GM23338 (cell line): ENCODE results near the gene COL4A2. TPM values are rescaled to one million over a fixed set of nuclear protein-coding genes. Genes with fewer than 3 reads are reported as not detected.

ENCODE experiments used
- ATAC-seq: fragments of 200-7000 bp; cut with Tn5 transposase; 3 replicates; pipeline ENCODE4 v1.9.1; 2020
- DNase-seq: peaks from one replicate; pipeline ENCODE4 v3.0.0-alpha.2; 2015; ENCODE audit warnings: low spot score
- H2AFZ ChIP-seq: fragments of 200-600 bp; sonication (generic); 2 replicates; pipeline ENCODE4 v1.8.0; 2016; ENCODE audit warnings: antibody characterized with exemption, mild to moderate bottlenecking, moderate library complexity
- H3F3A ChIP-seq: fragments of 200-600 bp; sonication (generic); replicated peaks from 2 replicates; pipeline ENCODE4 v1.8.0; 2017; ENCODE audit warnings: antibody characterized with exemption, mixed run types, low read depth
- H3K27ac ChIP-seq: fragments of 200-600 bp; sonication (generic); 2 replicates; pipeline ENCODE4 v1.6.1; 2016; ENCODE audit warnings: low read depth
- H3K27me3 ChIP-seq: fragments of 200-600 bp; sonication (generic); 2 replicates; pipeline ENCODE4 v1.8.0; 2016; ENCODE audit warnings: mild to moderate bottlenecking, mixed run types, moderate library complexity; ENCODE audit not compliant: insufficient read depth
- H3K36me3 ChIP-seq: fragments of 200-600 bp; sonication (generic); 2 replicates; pipeline ENCODE4 v1.8.0; 2016; ENCODE audit warnings: mild to moderate bottlenecking; ENCODE audit not compliant: insufficient read depth
- H3K4me1 ChIP-seq: fragments of 200-600 bp; sonication (generic); 2 replicates; pipeline ENCODE4 v1.8.0; 2016; ENCODE audit warnings: mild to moderate bottlenecking, moderate library complexity; ENCODE audit not compliant: insufficient read depth
- H3K4me2 ChIP-seq: fragments of 200-600 bp; sonication (generic); 2 replicates; pipeline ENCODE4 v1.7.1; 2017; ENCODE audit warnings: mixed run types
- H3K4me3 ChIP-seq: fragments of 200-600 bp; sonication (generic); 2 replicates; pipeline ENCODE4 v1.6.1; 2016; ENCODE audit warnings: mixed run types
- H3K79me2 ChIP-seq: fragments of 200-600 bp; sonication (generic); replicated peaks from 2 replicates; pipeline ENCODE4 v1.8.0; 2017; ENCODE audit warnings: mild to moderate bottlenecking; ENCODE audit not compliant: insufficient read depth
- H3K9me2 ChIP-seq: fragments of 200-600 bp; sonication (generic); 2 replicates; pipeline ENCODE4 v1.8.0; 2017; ENCODE audit not compliant: insufficient read depth
- H4K20me1 ChIP-seq: fragments of 200-600 bp; sonication (generic); replicated peaks from 2 replicates; pipeline ENCODE4 v1.8.0; 2017; ENCODE audit warnings: mild to moderate bottlenecking; ENCODE audit not compliant: insufficient read depth
- H3K27ac Mint-ChIP-seq: 2 replicates; pipeline ENCODE4 v1.8.0; 2020; ENCODE audit warnings: inconsistent platforms, mild to moderate bottlenecking, moderate library complexity, mixed read lengths
- H3K27me3 Mint-ChIP-seq: 3 replicates; pipeline ENCODE4 v1.8.0; 2022; ENCODE audit warnings: low read depth, mild to moderate bottlenecking, moderate library complexity, mixed read lengths, inconsistent platforms; ENCODE audit not compliant: insufficient read depth, poor library complexity
- H3K36me3 Mint-ChIP-seq: 3 replicates; pipeline ENCODE4 v1.8.0; 2021; ENCODE audit warnings: low read depth, mild to moderate bottlenecking, inconsistent platforms, moderate library complexity, mixed read lengths
- H3K4me1 Mint-ChIP-seq: 3 replicates; pipeline ENCODE4 v1.8.0; 2020; ENCODE audit warnings: mild to moderate bottlenecking, inconsistent platforms, mixed read lengths
- H3K4me3 Mint-ChIP-seq: 3 replicates; pipeline ENCODE4 v1.8.0; 2021; ENCODE audit warnings: moderate library complexity, mild to moderate bottlenecking, inconsistent platforms, mixed read lengths
- H3K9me3 Mint-ChIP-seq: 3 replicates; pipeline ENCODE4 v1.8.0; 2020; ENCODE audit warnings: moderate library complexity, mild to moderate bottlenecking, inconsistent platforms, mixed read lengths
- CREB1 ChIP-seq: fragments of 250-450 bp; sonication (Bioruptor Pico); IDR thresholded peaks from 2 replicates; pipeline ENCODE4 v1.5.0; 2020; ENCODE audit warnings: low read depth, mild to moderate bottlenecking, moderate library complexity
- CTCF ChIP-seq, 2 experiments: fragments of 200-600 bp in 1 of 2; sonication (generic) in 1 of 2; conservative IDR thresholded peaks; 2 replicates each; pipeline versions ENCODE4 v1.5.1 to v1.6.1; 2016 to 2017; ENCODE audit warnings: antibody characterized with exemption in 2 of 2, low read depth in 2 of 2, mild to moderate bottlenecking in 2 of 2, moderate library complexity in 1 of 2
- ETS1 ChIP-seq: IDR thresholded peaks from 2 replicates; pipeline ENCODE4 v1.6.1; 2016; ENCODE audit warnings: antibody characterized with exemption
- EZH2 ChIP-seq: fragments of 200-600 bp; sonication (generic); IDR thresholded peaks from one replicate; pipeline ENCODE4 v1.8.0; 2017; ENCODE audit warnings: antibody characterized with exemption, mild to moderate bottlenecking, low read depth; ENCODE audit not compliant: unreplicated experiment
- EZH2phosphoT487 ChIP-seq: fragments of 200-600 bp; sonication (generic); IDR thresholded peaks from one replicate; pipeline ENCODE4 v1.8.1; 2018; ENCODE audit warnings: antibody characterized with exemption; ENCODE audit not compliant: unreplicated experiment
- JUNB ChIP-seq: IDR thresholded peaks from one replicate; pipeline ENCODE4 v1.6.1; 2016; ENCODE audit warnings: antibody characterized with exemption; ENCODE audit not compliant: unreplicated experiment
- NANOG ChIP-seq: IDR thresholded peaks from 2 replicates; pipeline ENCODE4 v1.6.1; 2016; ENCODE audit warnings: antibody characterized with exemption, borderline replicate concordance
- REST ChIP-seq: IDR thresholded peaks from one replicate; pipeline ENCODE4 v1.6.1; 2018; ENCODE audit warnings: antibody characterized with exemption; ENCODE audit not compliant: unreplicated experiment
- STAT1 ChIP-seq: IDR thresholded peaks from one replicate; pipeline ENCODE4 v1.6.1; 2016; ENCODE audit warnings: antibody characterized with exemption; ENCODE audit not compliant: unreplicated experiment
- ZNF114 ChIP-seq: fragments of 250-450 bp; sonication (Bioruptor Pico); IDR thresholded peaks from 2 replicates; pipeline ENCODE4 v1.5.0; 2020; ENCODE audit warnings: mild to moderate bottlenecking, moderate library complexity
- ZNF331 ChIP-seq: fragments of 250-450 bp; sonication (Bioruptor Pico); IDR thresholded peaks from 2 replicates; pipeline ENCODE4 v1.5.0; 2020; ENCODE audit warnings: low read depth, mild to moderate bottlenecking, moderate library complexity
- ZNF462 ChIP-seq: fragments of 250-450 bp; sonication (Bioruptor Pico); IDR thresholded peaks from 2 replicates; pipeline ENCODE4 v1.5.0; 2020; ENCODE audit warnings: mild to moderate bottlenecking, moderate library complexity
- polyA plus RNA-seq: library from polyadenylated mRNA; unstranded; fragments of >200 nt; fragmentation: Nextera tagmentation; extraction: Ambion mirVana; gene quantifications from 2 replicates; pipeline ENCODE4 v1.2.1, GENCODE V29; 2016
- total RNA-seq: library from RNA; depleted of rRNA; stranded (reverse); fragments of >200 nt; shearing (Covaris generic); gene quantifications from 2 replicates; pipeline ENCODE4 v1.2.3, GENCODE V29; 2014

COL4A2 gene
- total and polyA plus RNA-seq, 2 experiments from 2014 or later: 37.4 to 131 TPM

- Mint-ChIP-seq H3K9me3 (peaks cover 3% of the 10 kb centered on the region; the same call in 1 of the 3 replicates), H3K4me1 (peaks cover 25% of the 10 kb centered on the region), H3K27me3 (peaks cover 23% of the 10 kb centered on the region), H3K36me3 (peaks cover 2% of the 10 kb centered on the region; the same call in 2 of the 3 replicates), H3K4me3 (no peak overlapping the region), H3K27ac (no peak overlapping the region; the same call in 1 of the 2 replicates)
- Histone ChIP-seq H4K20me1 (peaks cover 5% of the 10 kb centered on the region), H3F3A (no peaks in the 10 kb centered on the region), H3K27me3 (peaks cover 21% of the 10 kb centered on the region), H2AFZ (no peak overlapping the region), H3K4me1 (peaks cover 14% of the 10 kb centered on the region), H3K79me2 (peaks cover 50% of the 10 kb centered on the region), H3K4me3 (no peak overlapping the region), H3K4me2 (no peak overlapping the region), H3K36me3 (peaks cover 6% of the 10 kb centered on the region; the same call in 1 of the 2 replicates), H3K9me2 (no peaks in the 10 kb centered on the region), H3K27ac (no peak overlapping the region)
- no peak for TF ChIP-seq ZNF331 (CRISPR knock-in tag)
- no peak for TF ChIP-seq EZH2
- no peak for TF ChIP-seq EZH2phosphoT487
- no peak for TF ChIP-seq JUNB
- TF ChIP-seq CREB1 (CRISPR knock-in tag): no peak
- no peak for TF ChIP-seq NANOG
- TF ChIP-seq CTCF (conservative IDR thresholded peaks at IDR 0.05; ENCODE audit: low read depth in 2 of 2): no peak
- TF ChIP-seq STAT1: no peak
- TF ChIP-seq ETS1: no peak
- TF ChIP-seq ZNF462: no peak
- no peak for TF ChIP-seq ZNF114 (CRISPR knock-in tag)
- no peak for TF ChIP-seq REST
- no peak for DNase-seq
- ATAC-seq: no peak
These were observed 3.7 kb downstream of the COL4A2 start for GRCh38 chr13:110310541-110311442.
